HepG2 (cell line): ENCODE data around the gene RELL1. TPM values are rescaled to one million over a fixed set of nuclear protein-coding genes. Genes with fewer than 3 reads are reported as not detected.

Experiments used
- ARID2 ChIP-seq: sonication (generic); formaldehyde crosslinking; IDR thresholded peaks from 2 replicates; pipeline ENCODE4 v1.8.1; 2022; ENCODE audit warnings: mild to moderate bottlenecking, missing genetic modification reagents, borderline replicate concordance
- CEBPG ChIP-seq: IDR thresholded peaks from 2 replicates; pipeline ENCODE4 v1.6.1; 2016
- HMGA1 ChIP-seq: sonication (generic); formaldehyde crosslinking; conservative IDR thresholded peaks from 2 replicates; pipeline ENCODE4 v1.4.0; 2020; ENCODE audit warnings: missing genetic modification reagents
- HOXA5 ChIP-seq: sonication (generic); formaldehyde crosslinking; IDR thresholded peaks from 2 replicates; pipeline ENCODE4 v1.4.0; 2020; ENCODE audit warnings: missing genetic modification reagents
- KDM6A ChIP-seq: IDR thresholded peaks from 2 replicates; pipeline ENCODE4 v1.6.1; 2016; ENCODE audit warnings: low read depth
- NAIF1 ChIP-seq: sonication (generic); formaldehyde crosslinking; IDR thresholded peaks from 2 replicates; pipeline ENCODE4 v1.5.0; 2020; ENCODE audit warnings: mild to moderate bottlenecking, missing genetic modification reagents, borderline replicate concordance
- SNRNP70 ChIP-seq: fragments of 200-400 bp; formaldehyde crosslinking; IDR thresholded peaks from 2 replicates; pipeline ENCODE4 v1.6.1; 2017; ENCODE audit warnings: mild to moderate bottlenecking, low read depth, low read length, moderate library complexity
- SP1 ChIP-seq, 2 experiments: fragments of 450-650 bp in 1 of 2; sonication (generic) in 1 of 2; formaldehyde crosslinking in 1 of 2; IDR thresholded peaks; 2 replicates each; pipeline versions ENCODE4 v1.4.0 to v1.6.1; 2016 to 2020; ENCODE audit warnings: missing genetic modification reagents in 1 of 2
- SRSF4 ChIP-seq: fragments of 200-400 bp; formaldehyde crosslinking; IDR thresholded peaks from one replicate; pipeline ENCODE4 v1.6.1; 2018; ENCODE audit warnings: mild to moderate bottlenecking, low read depth, low read length, moderate library complexity; ENCODE audit not compliant: poor library complexity, severe bottlenecking
- YEATS4 ChIP-seq: sonication (generic); formaldehyde crosslinking; IDR thresholded peaks from 2 replicates; pipeline ENCODE4 v1.4.0; 2020; ENCODE audit warnings: missing genetic modification reagents, borderline replicate concordance
- ZNF234 ChIP-seq: sonication (generic); formaldehyde crosslinking; conservative IDR thresholded peaks from 2 replicates; pipeline ENCODE4 v1.5.1; 2020; ENCODE audit warnings: mild to moderate bottlenecking, missing genetic modification reagents
- ZNF329 ChIP-seq: sonication (generic); formaldehyde crosslinking; IDR thresholded peaks from 2 replicates; pipeline ENCODE4 v1.9.0; 2021; ENCODE audit warnings: low read depth, mild to moderate bottlenecking, missing genetic modification reagents
- ZNF33B ChIP-seq: sonication (generic); formaldehyde crosslinking; IDR thresholded peaks from 2 replicates; pipeline ENCODE4 v1.5.1; 2020; ENCODE audit warnings: mild to moderate bottlenecking, missing genetic modification reagents
- ZNF34 ChIP-seq: sonication (generic); formaldehyde crosslinking; IDR thresholded peaks from 2 replicates; pipeline ENCODE4 v1.4.0; 2020; ENCODE audit warnings: mild to moderate bottlenecking, missing genetic modification reagents, borderline replicate concordance
- ZNF354B ChIP-seq: sonication (generic); formaldehyde crosslinking; IDR thresholded peaks from 2 replicates; pipeline ENCODE4 v1.8.0; 2022; ENCODE audit warnings: mild to moderate bottlenecking, missing genetic modification reagents
- ZNF616 ChIP-seq: sonication (generic); formaldehyde crosslinking; IDR thresholded peaks from 2 replicates; pipeline ENCODE4 v1.5.0; 2020; ENCODE audit warnings: low read depth, mild to moderate bottlenecking, missing genetic modification reagents
- ZNF660 ChIP-seq: sonication (generic); formaldehyde crosslinking; IDR thresholded peaks from 2 replicates; pipeline ENCODE4 v1.5.1; 2020; ENCODE audit warnings: mild to moderate bottlenecking, low read depth, missing genetic modification reagents, borderline replicate concordance
- ZNF841 ChIP-seq: sonication (generic); formaldehyde crosslinking; IDR thresholded peaks from 2 replicates; pipeline ENCODE4 v1.8.1; 2023; ENCODE audit warnings: missing genetic modification reagents, borderline replicate concordance
- ZSCAN9 ChIP-seq: IDR thresholded peaks from 2 replicates; pipeline ENCODE4 v1.6.1; 2016; ENCODE audit warnings: borderline replicate concordance
- polyA plus RNA-seq, 8 experiments: library from polyadenylated mRNA; depleted of rRNA in 3 of 8; stranded (reverse) in 7 of 8; unstranded in 1 of 8; fragments of >200 nt; fragmentation: Illumina TruSeq in 4 of 8; extraction: Trizol in 4 of 8; gene quantifications; 2 replicates each; pipeline versions ENCODE4 v1.2.1 to v1.2.3, GENCODE V29; 2011 to 2016; ENCODE audit warnings: low read depth in 4 of 8, missing spikeins in 1 of 8, mixed read lengths in 1 of 8; ENCODE audit not compliant: insufficient read depth in 1 of 8
- total RNA-seq, 5 experiments: library from RNA; depleted of rRNA; stranded (reverse); fragments of >200 nt; fragmentation: Illumina TruSeq; extraction: Trizol; gene quantifications; 2 replicates each; pipeline ENCODE4 v1.2.3, GENCODE V29; 2016; ENCODE audit warnings: low read depth in 1 of 5
- TF ChIP-seq, protein P1 (sequence below): sonication (generic); formaldehyde crosslinking; IDR thresholded peaks from 2 replicates; pipeline ENCODE4 v1.4.0; 2020; ENCODE audit warnings: missing genetic modification reagents
- TF ChIP-seq, protein P2 (sequence below): sonication (generic); formaldehyde crosslinking; IDR thresholded peaks from 2 replicates; pipeline ENCODE4 v1.9.0; 2022; ENCODE audit warnings: missing genetic modification reagents, mild to moderate bottlenecking, borderline replicate concordance
- TF ChIP-seq, protein P3 (sequence below): IDR thresholded peaks from 2 replicates; pipeline ENCODE4 v1.6.1; 2016; ENCODE audit warnings: low read depth, borderline replicate concordance

The RELL1 gene
- total and polyA plus RNA-seq, 2 of the 13 experiments (the other 11 are each of a cell fraction or from before 2014, with no cell fraction given), result 8.4 to 58.4 TPM

DNA sequence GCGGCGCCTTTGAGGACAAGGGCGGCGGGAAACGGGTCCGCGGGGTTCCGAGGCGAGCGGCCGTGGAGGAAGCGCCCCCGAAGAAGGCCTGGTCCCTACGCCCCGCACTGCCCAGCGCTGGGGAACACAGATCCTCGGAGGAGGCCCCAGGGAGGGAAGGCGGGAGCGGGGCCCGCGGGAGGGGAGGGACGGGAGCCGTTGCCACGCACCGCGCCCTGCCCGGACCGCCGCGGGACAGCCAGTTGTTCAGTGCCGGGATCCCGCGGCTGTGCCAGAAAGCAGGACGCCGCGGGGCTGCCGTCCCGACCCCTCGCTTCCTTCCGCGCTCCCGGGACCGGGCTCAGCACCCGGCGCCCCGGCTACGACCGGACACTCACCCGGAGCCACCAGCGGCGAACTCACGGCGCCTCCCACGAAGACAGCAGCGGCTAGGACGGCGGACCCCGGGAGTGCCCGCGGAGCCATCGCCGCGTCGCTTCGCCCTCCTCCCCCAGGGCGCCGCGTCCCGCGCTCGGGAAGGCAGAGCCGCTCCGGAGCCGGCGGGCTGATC, 278 bp downstream of the RELL1 start (continued):
- TF ChIP-seq ZNF234 (CRISPR knock-in tag) (peak; percentile 81; the same call in 1 of the 2 replicates), ZNF841 (CRISPR knock-in tag) (no peak), ARID2 (CRISPR knock-in tag) (no peak), KDM6A (CRISPR knock-in tag) (no peak), ZSCAN9 (CRISPR knock-in tag) (0 out of 2 replicates have a peak, but pooled peaks have one; percentile 14), ZNF616 (CRISPR knock-in tag) (0 out of 2 replicates have a peak, but pooled peaks have one; percentile 57), HOXA5 (peak; percentile 70; the same call in 1 of the 2 replicates), ZNF329 (no peak), YEATS4 (peak; percentile 52), HMGA1 (CRISPR knock-in tag) (no peak), NAIF1 (CRISPR knock-in tag) (no peak), SP1 (IDR thresholded peaks at IDR 0.05) (no peak), SP1 (CRISPR knock-in tag; IDR thresholded peaks at IDR 0.05) (no peak), ZNF660 (no peak), SRSF4 (no peak), CEBPG (CRISPR knock-in tag) (no peak), ZNF34 (no peak), ZNF354B (CRISPR knock-in tag) (0 out of 2 replicates have a peak, but pooled peaks have one; percentile 55), SNRNP70 (no peak), ZNF33B (0 out of 2 replicates have a peak, but pooled peaks have one; percentile 40)
- TF ChIP-seq, protein P1, sequence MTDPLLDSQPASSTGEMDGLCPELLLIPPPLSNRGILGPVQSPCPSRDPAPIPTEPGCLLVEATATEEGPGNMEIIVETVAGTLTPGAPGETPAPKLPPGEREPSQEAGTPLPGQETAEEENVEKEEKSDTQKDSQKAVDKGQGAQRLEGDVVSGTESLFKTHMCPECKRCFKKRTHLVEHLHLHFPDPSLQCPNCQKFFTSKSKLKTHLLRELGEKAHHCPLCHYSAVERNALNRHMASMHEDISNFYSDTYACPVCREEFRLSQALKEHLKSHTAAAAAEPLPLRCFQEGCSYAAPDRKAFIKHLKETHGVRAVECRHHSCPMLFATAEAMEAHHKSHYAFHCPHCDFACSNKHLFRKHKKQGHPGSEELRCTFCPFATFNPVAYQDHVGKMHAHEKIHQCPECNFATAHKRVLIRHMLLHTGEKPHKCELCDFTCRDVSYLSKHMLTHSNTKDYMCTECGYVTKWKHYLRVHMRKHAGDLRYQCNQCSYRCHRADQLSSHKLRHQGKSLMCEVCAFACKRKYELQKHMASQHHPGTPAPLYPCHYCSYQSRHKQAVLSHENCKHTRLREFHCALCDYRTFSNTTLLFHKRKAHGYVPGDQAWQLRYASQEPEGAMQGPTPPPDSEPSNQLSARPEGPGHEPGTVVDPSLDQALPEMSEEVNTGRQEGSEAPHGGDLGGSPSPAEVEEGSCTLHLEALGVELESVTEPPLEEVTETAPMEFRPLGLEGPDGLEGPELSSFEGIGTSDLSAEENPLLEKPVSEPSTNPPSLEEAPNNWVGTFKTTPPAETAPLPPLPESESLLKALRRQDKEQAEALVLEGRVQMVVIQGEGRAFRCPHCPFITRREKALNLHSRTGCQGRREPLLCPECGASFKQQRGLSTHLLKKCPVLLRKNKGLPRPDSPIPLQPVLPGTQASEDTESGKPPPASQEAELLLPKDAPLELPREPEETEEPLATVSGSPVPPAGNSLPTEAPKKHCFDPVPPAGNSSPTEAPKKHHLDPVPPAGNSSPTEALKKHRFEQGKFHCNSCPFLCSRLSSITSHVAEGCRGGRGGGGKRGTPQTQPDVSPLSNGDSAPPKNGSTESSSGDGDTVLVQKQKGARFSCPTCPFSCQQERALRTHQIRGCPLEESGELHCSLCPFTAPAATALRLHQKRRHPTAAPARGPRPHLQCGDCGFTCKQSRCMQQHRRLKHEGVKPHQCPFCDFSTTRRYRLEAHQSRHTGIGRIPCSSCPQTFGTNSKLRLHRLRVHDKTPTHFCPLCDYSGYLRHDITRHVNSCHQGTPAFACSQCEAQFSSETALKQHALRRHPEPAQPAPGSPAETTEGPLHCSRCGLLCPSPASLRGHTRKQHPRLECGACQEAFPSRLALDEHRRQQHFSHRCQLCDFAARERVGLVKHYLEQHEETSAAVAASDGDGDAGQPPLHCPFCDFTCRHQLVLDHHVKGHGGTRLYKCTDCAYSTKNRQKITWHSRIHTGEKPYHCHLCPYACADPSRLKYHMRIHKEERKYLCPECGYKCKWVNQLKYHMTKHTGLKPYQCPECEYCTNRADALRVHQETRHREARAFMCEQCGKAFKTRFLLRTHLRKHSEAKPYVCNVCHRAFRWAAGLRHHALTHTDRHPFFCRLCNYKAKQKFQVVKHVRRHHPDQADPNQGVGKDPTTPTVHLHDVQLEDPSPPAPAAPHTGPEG (CRISPR knock-in tag), result peak; percentile 68; the same call in 1 of the 2 replicates
- TF ChIP-seq, protein P2, sequence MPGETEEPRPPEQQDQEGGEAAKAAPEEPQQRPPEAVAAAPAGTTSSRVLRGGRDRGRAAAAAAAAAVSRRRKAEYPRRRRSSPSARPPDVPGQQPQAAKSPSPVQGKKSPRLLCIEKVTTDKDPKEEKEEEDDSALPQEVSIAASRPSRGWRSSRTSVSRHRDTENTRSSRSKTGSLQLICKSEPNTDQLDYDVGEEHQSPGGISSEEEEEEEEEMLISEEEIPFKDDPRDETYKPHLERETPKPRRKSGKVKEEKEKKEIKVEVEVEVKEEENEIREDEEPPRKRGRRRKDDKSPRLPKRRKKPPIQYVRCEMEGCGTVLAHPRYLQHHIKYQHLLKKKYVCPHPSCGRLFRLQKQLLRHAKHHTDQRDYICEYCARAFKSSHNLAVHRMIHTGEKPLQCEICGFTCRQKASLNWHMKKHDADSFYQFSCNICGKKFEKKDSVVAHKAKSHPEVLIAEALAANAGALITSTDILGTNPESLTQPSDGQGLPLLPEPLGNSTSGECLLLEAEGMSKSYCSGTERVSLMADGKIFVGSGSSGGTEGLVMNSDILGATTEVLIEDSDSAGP, result peak; percentile 72; the same call in 1 of the 2 replicates
- TF ChIP-seq, protein P3, sequence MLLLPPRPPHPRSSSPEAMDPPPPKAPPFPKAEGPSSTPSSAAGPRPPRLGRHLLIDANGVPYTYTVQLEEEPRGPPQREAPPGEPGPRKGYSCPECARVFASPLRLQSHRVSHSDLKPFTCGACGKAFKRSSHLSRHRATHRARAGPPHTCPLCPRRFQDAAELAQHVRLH (CRISPR knock-in tag), result peak; percentile 41; the same call in 1 of the 2 replicates
